M059J (cell line): ENCODE results near the gene ITGBL1. TPM values are rescaled to one million over a fixed set of nuclear protein-coding genes. Genes with fewer than 3 reads are reported as not detected.
A peak's percentile ranks its signal among the peaks of the same experiment; 100 is the strongest.

ENCODE experiments used
- DNase-seq: peaks from one replicate; pipeline ENCODE4 v3.0.0-alpha.2; 2012; ENCODE audit warnings: low read depth
- total RNA-seq: library from RNA; depleted of rRNA; stranded (reverse); fragments of >200 nt; shearing (Covaris generic); gene quantifications from 2 replicates; pipeline ENCODE4 v1.2.3, GENCODE V29; 2014

The ITGBL1 gene
- total RNA-seq, 1 experiment from 2014 or later, result 21.4 TPM

DNA sequence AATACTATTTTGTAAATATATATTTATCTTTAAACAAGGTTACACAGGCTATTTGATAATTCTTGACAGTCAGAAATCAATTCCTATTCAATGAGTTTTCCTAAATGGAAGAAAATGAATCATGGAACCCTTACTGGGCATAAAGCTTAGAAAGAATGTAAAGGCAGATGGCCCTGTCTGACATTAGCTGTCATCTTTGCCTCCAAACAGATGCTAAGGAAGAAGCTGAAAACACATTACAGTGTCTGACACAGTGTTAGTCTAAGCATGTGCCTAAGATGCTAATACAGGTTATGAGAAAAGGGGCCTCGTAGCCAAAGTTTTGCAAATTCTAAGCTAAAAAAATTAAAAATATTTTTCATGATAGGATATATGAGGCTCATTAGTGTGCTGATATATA is 112.8 kb downstream of the ITGBL1 start:
- no peak for DNase-seq

DNA sequence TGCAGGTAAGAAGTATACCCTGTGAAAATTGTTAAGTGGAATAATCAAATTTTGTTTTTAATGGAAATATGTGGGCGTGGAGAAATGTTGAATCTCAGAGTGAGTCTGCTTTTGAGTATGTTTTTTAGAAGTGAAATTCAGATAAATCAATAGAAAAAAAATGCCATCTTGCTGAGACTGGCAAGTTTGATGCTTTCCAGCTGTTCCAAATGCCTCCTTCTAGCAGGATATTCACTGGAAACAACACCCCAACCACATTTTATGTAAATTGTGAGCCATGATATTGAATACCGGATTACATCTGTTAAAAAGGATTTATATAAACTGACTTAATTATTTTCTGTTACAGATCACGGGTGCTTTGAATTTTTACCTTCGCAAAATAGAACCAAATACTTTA is 115.4 kb downstream of the ITGBL1 start:
- DNase-seq, result no peak

DNA sequence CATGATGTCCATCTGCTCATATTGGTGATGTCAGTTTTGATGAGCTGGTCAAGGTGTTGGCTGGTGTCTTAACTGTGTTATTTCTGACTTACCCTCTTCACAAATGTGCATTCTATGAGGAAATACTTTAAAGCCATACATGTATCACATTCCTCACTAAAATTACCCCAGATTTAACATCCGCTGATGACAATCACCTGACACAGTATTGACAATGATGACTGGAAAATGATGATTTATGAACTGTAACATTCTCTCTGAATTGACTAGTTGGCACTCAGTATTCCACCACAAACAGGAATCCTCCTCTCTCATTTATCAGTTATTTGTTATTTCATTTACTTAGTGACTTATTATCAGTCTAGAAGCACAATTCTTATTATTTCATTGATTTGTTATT is 117.3 kb downstream of the ITGBL1 start:
- no peak for DNase-seq

DNA sequence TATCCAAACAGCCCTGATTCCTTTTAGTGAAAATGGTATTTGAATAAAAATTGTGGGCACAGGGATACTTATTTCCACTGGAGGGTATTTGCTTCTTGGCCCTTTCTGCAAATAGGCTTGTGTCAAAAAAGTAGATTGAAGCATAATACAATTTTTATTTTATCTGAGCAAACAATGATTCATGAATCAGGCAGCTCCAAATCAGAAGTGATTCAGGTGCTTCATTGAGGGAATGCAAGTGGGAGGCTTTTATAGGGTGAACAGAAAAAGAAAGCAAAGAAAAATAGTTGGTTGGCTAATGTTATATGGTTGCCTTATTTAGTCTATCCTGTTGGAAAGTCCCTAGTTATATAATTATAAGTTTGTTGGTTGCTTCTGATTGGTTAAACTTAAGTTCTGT is 117.9 kb downstream of the ITGBL1 start:
- DNase-seq, result peak; percentile 55

DNA sequence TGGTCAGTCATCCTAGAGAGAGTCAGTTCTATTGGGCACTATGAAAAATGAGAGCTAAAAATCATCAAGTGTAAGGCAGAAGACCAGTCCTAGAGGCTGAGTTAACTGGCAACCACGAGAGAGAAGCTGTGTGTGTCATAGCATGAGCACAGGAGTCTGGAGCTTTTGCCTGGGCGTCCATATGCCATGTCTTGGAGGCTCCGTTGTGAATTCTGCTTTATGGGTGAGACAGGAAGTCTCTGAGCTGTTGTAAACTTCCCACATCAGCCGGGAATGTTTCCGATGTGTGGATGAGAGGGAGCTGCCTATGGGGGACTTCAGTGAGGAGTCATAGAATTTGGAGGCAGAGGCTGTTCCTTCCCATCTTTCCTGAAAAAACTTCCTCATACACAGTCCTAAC is 120.0 kb downstream of the ITGBL1 start:
- no peak for DNase-seq

DNA sequence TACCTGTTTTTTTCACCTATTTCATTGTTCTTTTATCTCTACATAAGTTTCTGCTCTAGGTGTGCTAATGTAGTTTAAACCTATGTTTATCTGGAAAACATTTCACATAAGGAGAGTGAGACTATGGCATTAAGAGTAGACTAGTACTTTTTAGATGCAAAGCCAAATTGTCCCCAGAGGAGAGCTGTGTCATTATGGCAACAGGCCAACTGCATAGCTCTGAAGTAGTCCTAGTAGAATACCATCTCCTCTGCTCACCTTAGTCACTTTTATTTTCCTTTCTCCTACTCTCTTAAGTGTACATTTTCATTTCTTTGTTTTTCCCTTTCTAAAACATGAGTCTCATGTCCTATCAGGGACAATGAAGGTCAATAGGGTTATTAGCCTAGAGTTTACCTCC is 123.1 kb downstream of the ITGBL1 start:
- peak; percentile 65 for DNase-seq

DNA sequence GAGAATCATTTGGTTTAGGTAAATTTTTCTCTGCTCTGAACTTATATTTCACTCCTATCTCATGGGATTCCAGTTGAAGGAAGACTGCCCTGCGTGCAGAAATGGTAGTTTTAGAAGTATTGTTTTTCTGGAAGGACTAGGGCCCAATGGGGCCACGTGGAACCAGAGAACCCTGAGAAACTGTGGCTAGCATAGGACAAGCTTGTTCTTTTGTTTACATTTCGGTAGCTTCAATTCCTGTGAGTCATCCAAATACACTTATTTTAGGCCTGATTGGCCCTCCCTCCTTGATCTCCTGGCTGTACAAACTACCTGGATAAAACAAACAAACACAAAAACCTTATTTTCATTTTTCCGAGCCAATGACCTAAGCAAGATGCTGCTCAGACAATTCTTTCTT is 124.0 kb downstream of the ITGBL1 start:
- peak; percentile 84 for DNase-seq

DNA sequence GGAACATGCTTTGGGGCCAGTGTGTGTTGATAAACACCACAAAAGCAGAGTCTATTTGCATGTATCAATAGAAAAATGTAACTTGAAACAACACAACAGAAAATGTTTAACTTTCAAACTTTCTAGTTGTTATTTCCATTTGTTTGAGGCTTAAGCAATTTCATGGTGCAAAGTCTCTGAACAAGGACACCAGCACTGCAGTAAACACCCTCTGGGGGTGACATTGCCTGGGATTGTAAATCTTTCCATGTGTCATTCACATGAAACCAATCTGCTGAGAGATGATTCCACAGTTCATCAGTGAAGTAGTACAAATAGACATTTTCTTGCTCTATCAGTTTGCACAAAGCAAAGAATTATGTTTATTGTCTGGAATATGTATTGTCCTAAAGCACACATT is 124.5 kb downstream of the ITGBL1 start:
- DNase-seq, result peak; percentile 31

DNA sequence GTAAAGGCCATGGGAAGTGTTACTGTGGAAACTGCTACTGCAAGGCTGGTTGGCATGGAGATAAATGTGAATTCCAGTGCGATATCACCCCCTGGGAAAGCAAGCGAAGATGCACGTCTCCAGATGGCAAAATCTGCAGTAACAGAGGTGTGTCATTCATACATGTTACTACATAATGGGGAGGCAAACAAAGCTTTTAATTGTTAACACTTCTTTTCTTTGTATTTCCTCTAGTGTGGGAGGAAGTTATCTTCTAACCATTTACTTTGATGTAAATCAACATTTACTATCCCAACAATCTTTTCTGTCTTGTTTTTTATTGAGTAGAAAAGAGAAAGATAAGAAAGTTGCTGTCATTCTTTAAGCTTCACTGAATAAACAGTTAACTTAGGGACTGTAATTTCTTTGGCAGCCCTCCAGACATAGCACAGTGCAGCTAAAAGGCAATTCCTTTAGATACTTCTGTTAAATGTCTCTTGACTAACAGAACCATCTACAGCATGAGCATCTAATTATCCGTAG is 126.9 kb downstream of the ITGBL1 start:
- peak; percentile 64 for DNase-seq

DNA sequence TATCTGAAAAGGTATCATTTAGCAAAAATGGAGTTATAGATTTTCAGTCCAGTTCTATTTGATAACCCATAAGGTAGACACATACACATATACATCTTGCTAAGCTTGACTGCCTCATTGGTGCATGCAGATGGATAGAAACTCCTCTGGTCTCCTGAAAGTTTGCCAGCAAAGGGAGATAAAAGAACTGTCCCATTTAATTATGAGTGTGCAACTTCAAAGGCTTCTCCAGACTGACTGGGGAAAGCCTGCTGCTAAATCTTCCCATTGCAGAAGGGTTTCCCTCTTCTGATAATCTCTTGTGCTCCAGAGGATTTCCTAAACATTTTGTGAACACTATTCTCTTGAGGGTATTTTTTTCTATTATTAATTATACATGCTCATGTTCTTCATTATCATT is 131.9 kb downstream of the ITGBL1 start:
- no peak for DNase-seq

DNA sequence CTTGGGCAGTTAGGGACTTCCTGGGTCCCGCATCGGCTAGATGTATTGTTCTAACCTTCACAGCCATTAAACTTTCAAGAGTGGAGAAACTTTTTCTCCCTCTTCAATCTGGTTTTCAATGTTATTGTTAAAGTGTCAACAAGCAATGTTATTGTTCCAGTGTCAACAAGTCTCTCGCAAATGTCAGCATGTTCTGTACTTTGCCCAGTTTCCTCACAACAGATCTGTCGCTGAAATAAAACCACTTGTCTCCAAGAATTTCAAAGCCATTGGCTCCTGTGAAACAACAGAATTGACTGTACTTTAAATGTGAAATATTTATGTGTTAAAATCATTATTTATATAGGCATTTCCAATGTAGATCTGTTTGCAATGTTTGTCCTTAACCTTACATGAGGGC is 138.0 kb downstream of the ITGBL1 start:
- no peak for DNase-seq

DNA sequence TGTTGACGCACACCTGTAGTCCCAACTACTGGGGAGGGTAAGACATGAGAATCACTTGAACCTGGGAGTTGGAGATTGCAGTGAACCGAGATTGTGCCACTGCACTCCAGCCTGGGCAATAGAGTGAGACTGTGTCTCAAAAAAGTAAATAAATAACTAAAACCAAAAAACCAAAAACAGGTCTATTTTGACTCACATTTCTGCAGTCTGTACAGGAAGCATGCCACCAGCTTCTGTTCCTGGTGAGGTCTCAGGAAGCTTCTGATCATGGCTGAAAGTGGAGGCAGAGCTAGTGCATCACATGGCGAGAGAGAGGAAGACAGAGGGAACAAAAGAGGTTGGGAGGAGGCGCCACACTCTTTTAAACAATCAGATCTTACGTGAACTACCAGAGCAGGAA is 142.5 kb downstream of the ITGBL1 start:
- DNase-seq, result no peak

DNA sequence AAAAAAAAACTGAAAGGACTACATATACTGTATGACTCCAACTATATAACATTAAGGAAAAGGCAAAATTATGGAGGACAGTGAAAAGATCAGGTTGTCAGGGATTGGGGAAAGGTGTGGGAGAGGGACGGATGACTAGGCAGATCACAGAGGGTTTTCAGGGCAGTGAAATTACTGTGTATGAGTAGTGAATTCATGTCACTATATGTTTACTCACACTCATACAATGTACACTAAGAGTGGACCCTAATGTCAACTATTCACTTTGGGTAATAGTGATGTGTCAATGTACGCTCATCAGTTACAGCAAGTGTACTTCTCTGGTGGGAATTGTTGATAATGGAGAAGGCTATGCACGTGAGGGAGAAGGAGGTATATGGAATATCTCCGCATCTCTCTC is 144.3 kb downstream of the ITGBL1 start:
- DNase-seq, result no peak

DNA sequence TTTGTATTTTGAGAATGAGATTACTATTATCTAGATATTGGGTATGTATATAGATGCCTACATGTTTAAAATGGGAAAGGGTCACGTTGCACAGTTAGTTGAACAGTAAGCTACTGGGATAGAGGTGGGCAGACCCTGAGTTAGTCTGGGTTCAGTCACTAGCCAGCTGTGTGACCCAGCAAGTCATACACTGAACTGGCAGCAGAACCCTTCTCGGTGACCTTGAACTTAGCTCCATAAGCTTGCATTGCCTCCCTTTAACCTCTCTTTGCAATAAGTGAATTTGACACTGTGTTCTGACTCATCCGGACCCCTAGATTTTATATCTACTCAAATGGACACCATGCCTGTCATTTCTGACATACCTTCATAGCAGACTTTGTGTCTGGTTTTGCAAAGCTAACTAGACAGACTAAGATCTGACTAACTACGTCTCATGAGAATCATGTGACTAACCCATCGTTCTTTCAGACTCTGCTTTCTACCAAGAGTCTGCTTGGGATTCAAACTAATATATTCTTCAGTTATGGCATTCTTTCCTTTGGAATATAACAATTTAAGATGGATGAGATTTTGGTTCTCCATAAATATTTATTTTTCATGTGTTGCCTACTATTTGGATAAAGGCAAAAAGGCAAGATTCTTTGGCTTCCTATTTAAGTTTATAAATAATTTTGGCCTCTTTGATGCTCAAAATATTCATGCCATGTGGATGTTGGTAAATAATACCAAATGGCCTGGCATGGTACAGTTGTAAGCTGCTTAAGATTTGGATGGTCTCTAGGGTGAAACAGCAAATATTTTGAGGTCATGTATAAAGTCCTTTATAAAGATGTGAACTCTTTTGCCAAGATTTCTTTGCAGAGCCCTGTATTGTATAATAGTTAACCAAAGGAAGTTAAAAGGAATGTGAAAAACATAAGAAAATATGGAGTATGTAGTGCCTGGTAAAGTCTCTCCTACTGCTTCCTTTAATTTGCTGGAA is 159.3 kb downstream of the ITGBL1 start:
- DNase-seq, result no peak

DNA sequence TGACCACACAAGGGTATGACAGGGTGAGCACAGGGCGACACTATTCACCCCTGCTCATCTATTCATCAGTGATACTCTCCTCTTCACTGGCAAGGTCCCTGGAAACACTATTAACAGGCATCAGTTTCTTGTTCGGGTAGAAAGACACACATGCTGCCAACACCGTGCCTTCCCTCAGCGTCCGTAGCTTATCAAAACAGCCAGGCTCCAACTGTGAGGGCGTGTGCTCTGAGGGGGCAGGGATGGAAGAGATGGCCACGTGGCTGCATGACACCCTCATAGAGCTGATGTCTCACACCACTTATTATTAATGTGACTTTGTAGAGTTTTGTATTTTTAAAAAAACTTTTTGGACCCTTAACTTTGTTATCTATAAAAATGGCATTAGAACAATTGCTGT is 160.3 kb downstream of the ITGBL1 start:
- no peak for DNase-seq

DNA sequence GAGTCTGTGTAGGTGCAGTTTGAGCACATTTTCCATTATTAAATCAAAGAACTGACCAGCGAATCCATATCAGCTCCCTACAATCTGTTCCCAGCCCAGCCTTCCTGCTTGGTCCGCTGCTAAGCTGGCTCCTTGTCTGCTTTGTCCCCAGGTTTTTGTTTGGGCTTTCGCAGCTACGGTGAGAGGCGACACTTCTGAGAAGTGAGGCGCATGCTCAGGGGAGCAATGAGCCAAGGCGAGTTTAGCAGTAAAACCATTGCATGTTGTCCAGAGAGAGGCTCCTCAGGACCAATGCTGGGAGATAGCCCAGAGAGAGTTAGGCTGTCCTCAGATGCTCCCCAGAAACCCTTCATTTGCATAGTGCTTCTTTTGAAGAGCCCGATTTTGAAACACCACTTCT is 162.0 kb downstream of the ITGBL1 start:
- DNase-seq, result no peak

DNA sequence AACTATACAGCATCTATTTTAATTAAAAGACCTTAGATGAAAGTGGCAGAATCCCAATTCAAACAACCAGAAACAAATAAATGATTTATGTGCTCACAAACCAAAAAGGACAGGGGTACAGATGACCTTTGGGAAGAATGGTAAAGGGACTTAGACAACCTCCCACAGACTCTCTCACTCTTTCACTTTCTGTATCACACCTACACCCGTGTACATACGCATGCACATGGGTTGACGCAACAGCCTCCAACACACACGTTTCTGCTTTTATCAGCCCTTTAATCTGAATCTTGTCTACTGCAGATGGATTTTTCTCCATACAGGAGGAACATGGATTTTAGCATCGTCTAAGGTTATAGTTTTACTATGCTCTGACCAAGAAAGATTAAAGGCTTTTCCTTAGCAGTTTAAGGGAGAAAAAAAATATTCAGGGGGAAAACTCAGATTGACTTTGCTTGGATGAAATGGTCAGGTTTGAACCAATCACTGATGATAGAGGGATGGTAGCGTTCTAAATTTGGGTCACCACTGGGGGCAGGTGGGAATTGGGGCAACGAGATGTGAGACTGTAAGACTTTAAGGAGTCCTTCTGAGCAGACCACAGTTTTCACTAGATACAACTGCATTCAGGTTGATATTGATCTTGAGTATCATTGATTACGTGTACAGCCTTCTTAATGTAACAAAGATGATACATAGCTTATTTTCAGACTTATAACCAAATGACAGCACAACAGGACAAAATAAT is 166.1 kb downstream of the ITGBL1 start:
- DNase-seq, result no peak

DNA sequence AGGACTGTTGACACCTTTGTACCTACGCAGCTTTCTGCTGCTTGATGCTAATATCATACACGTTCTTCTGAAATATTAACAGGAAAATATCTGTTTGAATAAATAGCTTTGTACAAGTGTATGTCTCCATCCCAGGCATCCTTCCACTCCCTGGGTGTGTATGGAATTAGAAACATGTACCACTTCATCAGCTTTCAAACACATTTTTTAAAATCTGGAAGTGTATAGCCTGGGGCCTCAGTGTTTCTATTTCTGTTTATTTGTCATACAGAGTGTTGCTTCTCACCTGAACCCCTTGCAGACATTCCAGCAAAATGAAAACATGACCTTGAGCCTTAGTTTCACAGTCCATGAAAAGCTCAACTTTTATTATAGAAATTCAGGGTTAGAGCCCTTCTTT is 168.6 kb downstream of the ITGBL1 start:
- no peak for DNase-seq

DNA sequence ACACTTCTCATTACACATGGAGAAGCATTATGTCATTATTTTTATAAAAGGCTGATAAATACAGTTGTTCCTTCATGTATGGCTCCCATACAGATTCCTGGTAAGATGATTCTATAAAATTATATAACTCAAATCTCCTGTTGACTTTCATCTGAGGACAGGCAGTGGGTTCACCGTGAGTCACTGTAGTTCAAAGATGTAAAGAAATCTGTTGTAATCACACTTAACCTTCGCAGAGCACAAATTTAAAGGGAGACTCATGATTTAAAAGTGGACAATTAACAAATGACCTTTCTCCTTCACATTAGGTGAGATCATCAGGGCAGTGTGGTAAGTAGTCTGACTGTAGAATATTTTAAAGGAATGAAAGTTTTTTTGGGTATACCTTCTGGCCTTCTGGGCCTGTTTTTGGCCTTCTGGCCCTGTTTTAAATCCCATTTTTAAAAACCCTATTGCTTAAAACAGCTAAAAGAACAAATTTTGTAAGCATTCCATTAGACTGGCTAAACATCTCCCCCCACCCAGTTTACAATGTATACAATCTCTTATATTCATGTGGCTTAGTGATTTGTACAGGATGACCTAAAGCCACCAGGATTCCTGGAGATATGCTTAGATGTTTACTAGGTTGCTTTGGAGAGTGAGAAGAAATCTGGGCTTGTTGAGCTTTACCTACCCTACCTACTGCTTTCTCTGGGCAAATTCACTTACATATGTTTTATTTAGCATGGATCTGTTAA is 171.2 kb downstream of the ITGBL1 start:
- DNase-seq, result peak; percentile 32

DNA sequence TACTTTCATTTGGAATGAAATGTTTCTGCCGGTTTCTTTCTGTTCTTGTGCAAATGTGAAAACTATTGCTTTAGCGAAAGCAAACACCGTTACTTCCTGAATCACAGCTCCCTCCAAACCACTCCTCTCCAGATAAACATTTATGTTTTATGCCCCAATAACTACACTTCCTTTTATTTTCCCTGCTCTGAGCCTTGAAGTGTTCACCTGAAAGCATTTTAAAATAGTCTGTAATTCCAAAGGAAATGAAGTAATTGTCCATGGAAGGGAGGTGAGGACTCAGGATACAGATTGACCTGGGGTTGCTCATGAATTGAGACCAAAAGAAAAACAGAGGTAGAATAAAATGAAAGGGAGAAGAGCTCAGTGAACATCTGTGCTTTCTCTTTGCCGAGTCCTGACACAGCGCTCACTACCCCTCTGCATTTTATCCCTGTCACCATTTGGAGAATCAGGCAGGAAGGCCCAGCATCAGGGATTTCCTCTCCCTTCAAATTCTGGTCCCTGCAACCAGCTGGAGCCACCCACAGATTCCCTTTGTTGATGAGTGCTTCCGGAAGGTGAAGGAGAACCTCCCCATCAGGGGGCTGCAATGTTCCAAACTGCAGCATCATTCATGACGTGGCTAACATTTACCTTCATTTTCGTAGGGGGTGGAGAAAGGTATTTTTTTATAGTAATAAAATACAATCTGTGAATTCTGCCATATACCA is 171.9 kb downstream of the ITGBL1 start:
- DNase-seq, result peak; percentile 40

DNA sequence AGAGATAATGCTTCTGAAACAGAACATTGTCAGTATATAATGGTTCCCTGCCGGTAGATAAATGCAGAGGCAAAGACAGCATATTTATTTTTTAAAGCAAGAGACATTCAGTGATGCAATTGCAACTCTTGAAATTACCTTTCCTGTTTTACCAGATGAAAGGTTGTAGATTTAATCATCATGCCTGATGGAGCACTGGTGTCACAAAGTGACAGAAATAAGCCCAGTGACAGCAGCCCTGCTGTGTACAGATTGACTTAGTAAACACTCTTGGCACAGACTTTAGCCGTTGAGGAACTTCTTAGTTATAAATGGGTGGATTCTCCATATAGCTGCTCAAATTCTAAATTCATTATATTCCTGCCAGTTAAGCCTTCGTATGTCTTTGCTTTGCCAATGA is 172.5 kb downstream of the ITGBL1 start:
- DNase-seq, result no peak
